Upper lobe of left lung (tissue), 6 donors: ENCODE measurements around the gene ETV3L. TPM values are rescaled to one million over a fixed set of nuclear protein-coding genes. Genes with fewer than 3 reads are reported as not detected.

ENCODE experiments used
- ATAC-seq, 2 donors: fragments of 200-7000 bp; cut with Tn5 transposase; one replicate each; pipeline ENCODE4 v1.9.1; 2022; ENCODE audit warnings: mild to moderate bottlenecking in 2 of 2, moderate library complexity in 2 of 2; ENCODE audit not compliant: low FRiP score in 2 of 2
- DNase-seq, 2 donors: peaks; one replicate each; pipeline ENCODE4 v3.0.0-alpha.2; 2019 to 2020
- H3K27ac ChIP-seq, 4 donors: fragments of 200-600 bp; sonication (generic); one replicate each; pipeline ENCODE4 v1.5.1; 2016 to 2019
- H3K27me3 ChIP-seq, 4 donors: fragments of 200-600 bp; sonication (generic); one replicate each; pipeline ENCODE4 v1.5.1; 2017 to 2019
- H3K36me3 ChIP-seq, 4 donors: fragments of 200-600 bp; sonication (generic); one replicate each; pipeline ENCODE4 v1.5.1; 2016 to 2019
- H3K4me1 ChIP-seq, 4 donors: fragments of 200-600 bp; sonication (generic); one replicate each; pipeline ENCODE4 v1.5.1; 2018 to 2019
- H3K4me3 ChIP-seq, 4 donors: fragments of 200-600 bp; sonication (generic); one replicate each; pipeline ENCODE4 v1.5.1; 2017 to 2019; ENCODE audit warnings: mild to moderate bottlenecking in 2 of 4, moderate library complexity in 1 of 4
- H3K9me3 ChIP-seq, 4 donors: fragments of 200-600 bp; sonication (generic); one replicate each; pipeline ENCODE4 v1.5.1; 2018 to 2019
- CTCF ChIP-seq, 6 experiments: fragments of 450-650 bp in 4 of 6; fragments of 200-600 bp in 2 of 6; sonication (generic) in 2 of 6; IDR thresholded peaks; one replicate each; pipeline ENCODE4 v1.5.1; 2016 to 2019; ENCODE audit warnings: antibody characterized with exemption in 6 of 6
- EP300 ChIP-seq, 4 donors: sonication (generic); formaldehyde crosslinking; IDR thresholded peaks; one replicate each; pipeline ENCODE4 v1.5.1; 2017; ENCODE audit warnings: antibody characterized with exemption in 4 of 4, control low read depth in 2 of 4
- POLR2A ChIP-seq, 4 donors: fragments of 450-650 bp; IDR thresholded peaks; one replicate each; pipeline ENCODE4 v1.5.1; 2016 to 2017; ENCODE audit warnings: antibody characterized with exemption in 4 of 4, mild to moderate bottlenecking in 2 of 4
- POLR2AphosphoS5 ChIP-seq, 2 donors: sonication (generic); formaldehyde crosslinking; IDR thresholded peaks; one replicate each; pipeline ENCODE4 v1.5.1; 2017; ENCODE audit warnings: antibody characterized with exemption in 2 of 2
- WGBS, 2 donors: methylation state at CpG; one replicate each; pipeline ENCODE4 v1.1.5; 2017 to 2018; 5-methylcytosine and 5-hydroxymethylcytosine counted together
- total RNA-seq, 6 donors: library from RNA; depleted of rRNA in 4 of 6; stranded (reverse); fragments of >200 nt in 4 of 6; gene quantifications; one replicate each; pipeline versions ENCODE4 v1.1.0 to v1.2.1, GENCODE V29; 2016 to 2021
- donor health status: DM: no; HTN: no; CAD: no; lungs with moderate emphysema.
- donor health status: DM: no; HTN: yes; CAD: no; lungs with severe emphysema.

ETV3L gene
- total RNA-seq, 6 donors from 2014 or later, result not detected

- Histone ChIP-seq H3K4me1 (peaks cover 0 to 6% (median 1%) of the 10 kb centered on the region in 4 donors), H3K27me3 (no peaks in the 10 kb centered on the region), H3K4me3 (no peak overlapping the region), H3K27ac (no peak overlapping the region), H3K36me3 (peaks cover 0 to 8% (median 4%) of the 10 kb centered on the region in 4 donors), H3K9me3 (no peaks in the 10 kb centered on the region)
- TF ChIP-seq POLR2A (IDR thresholded peaks at IDR 0.05), result no peak
- TF ChIP-seq EP300 (IDR thresholded peaks at IDR 0.05), result no peak
- no peak for TF ChIP-seq CTCF (IDR thresholded peaks at IDR 0.05)
- no peak for TF ChIP-seq POLR2AphosphoS5 (IDR thresholded peaks at IDR 0.05)
- 63 to 69% methylated on average over 3 to 4 of the region's 4 CpGs for WGBS, 2 donors
- DNase-seq (no peak), ATAC-seq (no peak)
These were observed 18.0 kb upstream of the ETV3L start for GRCh38 chr1:157117527-157118057.

- no peaks in the 10 kb centered on the region for H3K27me3 ChIP-seq
- peaks cover 0 to 6% (median 1%) of the 10 kb centered on the region in 4 donors for H3K4me1 ChIP-seq
- no peak overlapping the region for H3K27ac ChIP-seq
- no peak overlapping the region for H3K4me3 ChIP-seq
- peaks cover 0 to 1% (median 0%) of the 10 kb centered on the region in 4 donors for H3K36me3 ChIP-seq
- no peak for ATAC-seq
- H3K9me3 ChIP-seq, result no peaks in the 10 kb centered on the region
- TF ChIP-seq POLR2AphosphoS5 (IDR thresholded peaks at IDR 0.05), result no peak
- no peak for TF ChIP-seq EP300 (IDR thresholded peaks at IDR 0.05)
- no peak for TF ChIP-seq CTCF (IDR thresholded peaks at IDR 0.05)
- no peak for TF ChIP-seq POLR2A (IDR thresholded peaks at IDR 0.05)
- no peak for DNase-seq
These were observed 17.1 kb upstream of the ETV3L start for GRCh38 chr1:157116737-157117103.

GRCh38 chr1:157115851-157116736, 16.5 kb upstream of the ETV3L start:
- WGBS, 2 donors, result 78 to 81% methylated on average over 14 to 16 of the region's 16 CpGs
- ATAC-seq, result no peak

GRCh38 chr1:157115429-157115838, 15.8 kb upstream of the ETV3L start:
- TF ChIP-seq POLR2A (IDR thresholded peaks at IDR 0.05), result no peak
- 86 to 93% methylated on average over 3 of the region's 3 CpGs for WGBS, 2 donors
- no peaks in the 10 kb centered on the region for H3K9me3 ChIP-seq
- no peak overlapping the region for H3K27ac ChIP-seq
- H3K4me1 ChIP-seq, result peaks cover 0 to 6% (median 1%) of the 10 kb centered on the region in 4 donors
- no peaks in the 10 kb centered on the region for H3K36me3 ChIP-seq
- no peaks in the 10 kb centered on the region for H3K27me3 ChIP-seq
- H3K4me3 ChIP-seq, result no peak overlapping the region
- peak in 1 of 2 donors; percentile 13 for DNase-seq
- no peak for ATAC-seq

More at GRCh38 chr1:157115851-157116736, 16.5 kb upstream of the ETV3L start:
- TF ChIP-seq CTCF (IDR thresholded peaks at IDR 0.05) (no peak), POLR2A (IDR thresholded peaks at IDR 0.05) (no peak), POLR2AphosphoS5 (IDR thresholded peaks at IDR 0.05) (no peak), EP300 (IDR thresholded peaks at IDR 0.05) (no peak)
- Histone ChIP-seq H3K27ac (no peak overlapping the region), H3K9me3 (no peaks in the 10 kb centered on the region), H3K36me3 (no peaks in the 10 kb centered on the region), H3K27me3 (no peaks in the 10 kb centered on the region), H3K4me1 (peaks cover 0 to 6% (median 1%) of the 10 kb centered on the region in 4 donors), H3K4me3 (no peak overlapping the region)
- no peak for DNase-seq

GRCh38 chr1:157114183-157115121, 14.8 kb upstream of the ETV3L start:
- DNase-seq (peak in 1 of 2 donors; percentile 15), ATAC-seq (no peak)
- H3K9me3 ChIP-seq, result no peaks in the 10 kb centered on the region
- TF ChIP-seq POLR2A (IDR thresholded peaks at IDR 0.05) (no peak), POLR2AphosphoS5 (IDR thresholded peaks at IDR 0.05) (no peak), CTCF (IDR thresholded peaks at IDR 0.05) (no peak), EP300 (IDR thresholded peaks at IDR 0.05) (no peak)
- no peak overlapping the region for H3K4me3 ChIP-seq
- no peaks in the 10 kb centered on the region for H3K36me3 ChIP-seq
- WGBS, 2 donors, result 81 to 91% methylated on average over 16 to 18 of the region's 18 CpGs
- H3K4me1 ChIP-seq, result peaks cover 0 to 6% (median 1%) of the 10 kb centered on the region in 4 donors
- no peak overlapping the region for H3K27ac ChIP-seq
- H3K27me3 ChIP-seq, result no peaks in the 10 kb centered on the region
